ENCODE measurements around the gene LEFTY1. TPM values are rescaled to one million over a fixed set of nuclear protein-coding genes. Genes with fewer than 3 reads are reported as not detected.

LEFTY1 gene
- total RNA-seq, 4 donors from 2014 or later: 0.35 to 1.4 TPM; not detected in 2

DNA sequence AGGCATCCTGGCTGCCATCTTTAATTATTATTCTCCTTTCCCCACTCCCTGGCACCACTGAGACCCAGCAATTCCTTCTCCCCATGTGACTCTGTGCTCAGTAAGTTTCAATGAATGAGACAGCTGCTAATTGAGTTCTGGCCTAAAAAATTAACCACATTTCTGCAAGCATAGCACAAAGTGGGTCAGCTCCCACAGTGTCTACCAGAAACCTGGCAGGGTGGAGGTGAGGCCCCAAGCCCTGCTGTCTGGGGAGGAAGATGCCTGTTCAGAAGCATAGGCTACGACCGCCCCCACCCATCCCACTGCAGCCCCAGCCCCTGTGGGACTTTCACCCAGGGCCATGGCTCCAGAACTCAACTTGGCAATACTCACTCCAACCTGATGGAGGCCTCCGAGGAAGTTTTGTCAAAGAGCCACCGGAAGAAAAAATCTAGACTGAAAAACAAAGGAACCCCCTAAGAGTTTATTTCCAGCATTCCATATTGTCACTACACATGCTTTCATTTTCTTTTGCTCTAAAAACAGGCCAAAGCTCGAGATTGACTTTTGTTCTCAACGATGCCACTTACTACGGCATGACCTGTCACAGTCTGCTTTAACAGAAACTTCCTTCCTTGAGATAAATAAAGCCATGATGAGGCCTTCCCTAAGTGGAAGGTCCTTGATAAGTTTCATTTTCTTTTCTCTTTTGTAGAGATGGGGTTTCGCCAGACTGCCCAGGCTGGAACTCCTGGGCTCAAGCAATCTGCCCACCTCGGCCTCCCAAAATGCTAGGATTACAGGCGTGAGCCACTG is 33.2 kb downstream of the LEFTY1 start:
- TF ChIP-seq POLR2AphosphoS5 (IDR thresholded peaks at IDR 0.05) (no peak), EP300 (IDR thresholded peaks at IDR 0.05) (no peak), POLR2A (IDR thresholded peaks at IDR 0.05) (no peak)
- TF ChIP-seq, protein P1, sequence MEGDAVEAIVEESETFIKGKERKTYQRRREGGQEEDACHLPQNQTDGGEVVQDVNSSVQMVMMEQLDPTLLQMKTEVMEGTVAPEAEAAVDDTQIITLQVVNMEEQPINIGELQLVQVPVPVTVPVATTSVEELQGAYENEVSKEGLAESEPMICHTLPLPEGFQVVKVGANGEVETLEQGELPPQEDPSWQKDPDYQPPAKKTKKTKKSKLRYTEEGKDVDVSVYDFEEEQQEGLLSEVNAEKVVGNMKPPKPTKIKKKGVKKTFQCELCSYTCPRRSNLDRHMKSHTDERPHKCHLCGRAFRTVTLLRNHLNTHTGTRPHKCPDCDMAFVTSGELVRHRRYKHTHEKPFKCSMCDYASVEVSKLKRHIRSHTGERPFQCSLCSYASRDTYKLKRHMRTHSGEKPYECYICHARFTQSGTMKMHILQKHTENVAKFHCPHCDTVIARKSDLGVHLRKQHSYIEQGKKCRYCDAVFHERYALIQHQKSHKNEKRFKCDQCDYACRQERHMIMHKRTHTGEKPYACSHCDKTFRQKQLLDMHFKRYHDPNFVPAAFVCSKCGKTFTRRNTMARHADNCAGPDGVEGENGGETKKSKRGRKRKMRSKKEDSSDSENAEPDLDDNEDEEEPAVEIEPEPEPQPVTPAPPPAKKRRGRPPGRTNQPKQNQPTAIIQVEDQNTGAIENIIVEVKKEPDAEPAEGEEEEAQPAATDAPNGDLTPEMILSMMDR (IDR thresholded peaks at IDR 0.05): no peak
- Histone ChIP-seq H3K4me1 (peaks cover 0 to 12% (median 0%) of the 10 kb centered on the region in 3 donors), H3K27me3 (no peaks in the 10 kb centered on the region), H3K27ac (no peak overlapping the region), H3K36me3 (peaks cover 0 to 100% of the 10 kb centered on the region in 2 donors), H3K9me3 (no peaks in the 10 kb centered on the region), H3K4me3 (no peak overlapping the region)
- no peak for ATAC-seq
- WGBS, 2 donors (ENCODE audit: low coverage in 1 of 2): 75 to 78% methylated on average over 6 to 7 of the region's 10 CpGs

DNA sequence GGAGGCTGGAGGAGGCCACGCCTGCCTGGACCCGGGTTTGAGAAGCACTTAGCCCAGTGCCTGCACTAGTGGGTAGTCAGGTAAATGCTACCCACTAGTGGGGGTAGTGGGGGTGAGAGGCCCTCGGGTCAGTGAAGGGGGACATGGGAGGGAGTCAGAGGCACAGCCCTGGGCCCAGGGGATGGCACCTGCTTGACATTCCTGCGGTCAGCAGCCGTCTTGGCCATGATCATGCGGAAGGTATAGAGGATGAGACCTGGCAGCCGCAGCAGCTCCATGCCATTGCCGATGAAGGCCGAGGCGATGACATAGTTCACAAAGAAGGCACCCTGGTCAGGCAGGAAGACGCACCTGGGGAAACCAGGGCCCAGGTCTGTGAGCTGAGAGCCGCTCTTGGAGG is 35.5 kb downstream of the LEFTY1 start:
- TF ChIP-seq POLR2A (IDR thresholded peaks at IDR 0.05): no peak
- TF ChIP-seq, protein P1 (IDR thresholded peaks at IDR 0.05): no peak
- TF ChIP-seq EP300 (IDR thresholded peaks at IDR 0.05): no peak
- no peak for TF ChIP-seq POLR2AphosphoS5 (IDR thresholded peaks at IDR 0.05)
- Histone ChIP-seq H3K27ac (no peak overlapping the region), H3K27me3 (no peaks in the 10 kb centered on the region), H3K36me3 (peaks cover 0 to 93% of the 10 kb centered on the region in 2 donors), H3K9me3 (no peaks in the 10 kb centered on the region), H3K4me1 (peaks cover 0 to 29% (median 0%) of the 10 kb centered on the region in 3 donors), H3K4me3 (no peak overlapping the region)
- WGBS, 2 donors (ENCODE audit: low coverage in 1 of 2): 83% methylated on average over 1 of the region's 12 CpGs; no CpG with 5 or more reads in 1 of the 2 donors
- ATAC-seq: no peak

DNA sequence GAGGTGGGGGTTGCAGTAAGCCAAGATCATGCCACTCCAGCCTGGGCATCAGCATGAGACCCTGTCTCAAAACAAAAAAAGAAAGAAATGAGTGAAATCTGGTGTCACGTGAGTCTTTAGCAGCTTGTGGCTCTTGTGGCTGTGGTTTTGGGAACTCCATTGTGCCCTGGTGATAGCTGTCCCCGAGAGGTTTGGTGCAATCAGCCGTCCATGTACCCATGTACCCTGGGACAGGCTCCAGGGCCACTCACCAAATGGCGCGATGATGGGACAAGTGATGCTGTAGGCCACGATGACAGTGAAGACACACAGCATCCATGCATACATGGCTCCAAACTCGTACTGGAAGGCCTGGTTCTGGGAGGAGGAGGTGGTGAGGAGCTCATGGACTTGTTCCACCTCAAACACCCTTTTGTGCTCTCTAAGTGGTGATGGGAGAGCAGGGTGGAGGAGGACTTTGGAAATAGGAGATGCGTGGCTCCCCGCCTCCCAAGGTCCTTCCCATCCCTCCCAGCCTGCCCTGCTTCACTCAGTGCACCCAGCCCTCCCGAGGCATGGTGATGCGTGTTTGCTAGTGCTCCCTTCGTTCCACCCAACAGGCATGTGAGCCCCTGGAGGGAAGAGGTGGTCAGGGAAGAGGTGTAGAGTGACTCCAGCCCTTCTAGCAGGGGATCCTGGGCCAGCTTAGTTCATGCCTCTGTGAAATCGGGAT is 36.4 kb downstream of the LEFTY1 start:
- H3K4me3 ChIP-seq: no peak overlapping the region
- H3K4me1 ChIP-seq: peaks cover 0 to 36% (median 0%) of the 10 kb centered on the region in 3 donors
- no peak for ATAC-seq
- no peaks in the 10 kb centered on the region for H3K27me3 ChIP-seq
- 77 to 89% methylated on average over 3 to 5 of the region's 13 CpGs for WGBS, 2 donors (ENCODE audit: low coverage in 1 of 2)
- H3K9me3 ChIP-seq: no peaks in the 10 kb centered on the region
- TF ChIP-seq POLR2AphosphoS5 (IDR thresholded peaks at IDR 0.05) (no peak), POLR2A (IDR thresholded peaks at IDR 0.05) (no peak), EP300 (IDR thresholded peaks at IDR 0.05) (no peak)
- TF ChIP-seq, protein P1 (IDR thresholded peaks at IDR 0.05): no peak
- no peak overlapping the region for H3K27ac ChIP-seq
- peaks cover 0 to 93% of the 10 kb centered on the region in 2 donors for H3K36me3 ChIP-seq

- no peaks in the 10 kb centered on the region for H3K9me3 ChIP-seq
- TF ChIP-seq POLR2AphosphoS5 (IDR thresholded peaks at IDR 0.05) (no peak), POLR2A (IDR thresholded peaks at IDR 0.05) (no peak), EP300 (IDR thresholded peaks at IDR 0.05) (no peak)
- TF ChIP-seq, protein P1 (IDR thresholded peaks at IDR 0.05): no peak
- H3K27ac ChIP-seq: no peak overlapping the region
- peaks cover 0 to 38% (median 0%) of the 10 kb centered on the region in 3 donors for H3K4me1 ChIP-seq
- ATAC-seq: no peak
- H3K27me3 ChIP-seq: no peaks in the 10 kb centered on the region
- H3K4me3 ChIP-seq: no peak overlapping the region
- H3K36me3 ChIP-seq: peaks cover 0 to 93% of the 10 kb centered on the region in 2 donors
- 28 to 38% methylated on average over 4 of the region's 4 CpGs for WGBS, 2 donors (ENCODE audit: low coverage in 1 of 2)
These were observed 37.1 kb downstream of the LEFTY1 start for GRCh38 chr1:225851805-225852204.

Measured in gastroesophageal sphincter (tissue), 4 donors.